ENCODE results near the gene FAM53B.

FAM53B gene

GRCh38 chr10:124728071-124728829 is 15.9 kb downstream of the FAM53B start:
- no peak for DNase-seq (ENCODE audit: low spot score)

GRCh38 chr10:124727361-124727960 is 16.7 kb downstream of the FAM53B start:
- DNase-seq (ENCODE audit: low spot score), result no peak

- no peak for DNase-seq (ENCODE audit: low spot score)
These were observed 18.4 kb downstream of the FAM53B start for GRCh38 chr10:124725791-124726190.

GRCh38 chr10:124725171-124725631 is 19.0 kb downstream of the FAM53B start:
- DNase-seq (ENCODE audit: low spot score), result no peak

- no peak for DNase-seq (ENCODE audit: low spot score)
These were observed 19.7 kb downstream of the FAM53B start for GRCh38 chr10:124724279-124725027.

- DNase-seq (ENCODE audit: low spot score), result no peak
These were observed 20.4 kb downstream of the FAM53B start for GRCh38 chr10:124723826-124724225.

- DNase-seq (ENCODE audit: low spot score), result no peak
These were observed 21.1 kb downstream of the FAM53B start for GRCh38 chr10:124722798-124723783.

- DNase-seq (ENCODE audit: low spot score), result peak; percentile 66
These were observed 22.7 kb downstream of the FAM53B start for GRCh38 chr10:124721330-124722045.

- peak; percentile 89 for DNase-seq (ENCODE audit: low spot score)
These were observed 24.8 kb downstream of the FAM53B start for GRCh38 chr10:124719213-124719851.

GRCh38 chr10:124717911-124718741 is 26.1 kb downstream of the FAM53B start:
- DNase-seq (ENCODE audit: low spot score), result peak; percentile 94

- DNase-seq (ENCODE audit: low spot score), result peak; percentile 68
These were observed 27.0 kb downstream of the FAM53B start for GRCh38 chr10:124717041-124717757.

GRCh38 chr10:124716369-124716768 is 27.8 kb downstream of the FAM53B start:
- DNase-seq (ENCODE audit: low spot score), result no peak

- peak; percentile 37 for DNase-seq (ENCODE audit: low spot score)
These were observed 28.7 kb downstream of the FAM53B start for GRCh38 chr10:124715439-124715838.

- DNase-seq (ENCODE audit: low spot score), result no peak
These were observed 30.4 kb downstream of the FAM53B start for GRCh38 chr10:124713679-124714255.

GRCh38 chr10:124712704-124713407 is 31.3 kb downstream of the FAM53B start:
- DNase-seq (ENCODE audit: low spot score), result no peak

- no peak for DNase-seq (ENCODE audit: low spot score)
These were observed 33.0 kb downstream of the FAM53B start for GRCh38 chr10:124711145-124711544.

- DNase-seq (ENCODE audit: low spot score), result no peak
These were observed 33.8 kb downstream of the FAM53B start for GRCh38 chr10:124710266-124710881.

Measured in hematopoietic multipotent progenitor cell treated with erythropoietin and hydrocortisone succinate and interleukin-3 and kit ligand, for 15 days (in vitro differentiated cells).